ENCODE measurements around the gene PDE10A.
"Not testable (repeated sequence)": the region's sequence is repeated elsewhere in the genome, so short reads cannot be mapped to it uniquely, and the experiment has no call there.

Gene PDE10A

GRCh38 chr6:165585060-165585459 is 78.0 kb downstream of the PDE10A start:
- DNase-seq (ENCODE audit: low read depth): no peak

- no peak for DNase-seq (ENCODE audit: low read depth)
Observed at GRCh38 chr6:165584541-165584940, 78.5 kb downstream of the PDE10A start.

GRCh38 chr6:165581678-165582077 is 81.4 kb downstream of the PDE10A start:
- no peak for DNase-seq (ENCODE audit: low read depth)

GRCh38 chr6:165580136-165580535 is 82.9 kb downstream of the PDE10A start:
- no peak for DNase-seq (ENCODE audit: low read depth)

GRCh38 chr6:165579151-165579550 is 83.9 kb downstream of the PDE10A start:
- DNase-seq (ENCODE audit: low read depth): no peak

- DNase-seq (ENCODE audit: low read depth): no peak
Observed at GRCh38 chr6:165577556-165577955, 85.5 kb downstream of the PDE10A start.

- no peak for DNase-seq (ENCODE audit: low read depth)
Observed at GRCh38 chr6:165575158-165575549, 87.9 kb downstream of the PDE10A start.

GRCh38 chr6:165574220-165575157 is 88.6 kb downstream of the PDE10A start:
- no peak for DNase-seq (ENCODE audit: low read depth)

GRCh38 chr6:165573671-165574070 is 89.4 kb downstream of the PDE10A start:
- no peak for DNase-seq (ENCODE audit: low read depth)

GRCh38 chr6:165571721-165572132 is 91.3 kb downstream of the PDE10A start:
- DNase-seq (ENCODE audit: low read depth): no peak

GRCh38 chr6:165571068-165571682 is 91.9 kb downstream of the PDE10A start:
- DNase-seq (ENCODE audit: low read depth): no peak

GRCh38 chr6:165568326-165568725 is 94.7 kb downstream of the PDE10A start:
- DNase-seq (ENCODE audit: low read depth): no peak

GRCh38 chr6:165566088-165566828 is 96.8 kb downstream of the PDE10A start:
- DNase-seq (ENCODE audit: low read depth): no peak

- no peak for DNase-seq (ENCODE audit: low read depth)
Observed at GRCh38 chr6:165562421-165563090, 100.5 kb downstream of the PDE10A start.

- DNase-seq (ENCODE audit: low read depth): no peak
Observed at GRCh38 chr6:165559632-165560031, 103.4 kb downstream of the PDE10A start.

- not testable (repeated sequence) for DNase-seq (ENCODE audit: low read depth)
Observed at GRCh38 chr6:165558097-165558496, 104.9 kb downstream of the PDE10A start.

GRCh38 chr6:165557674-165558073 is 105.4 kb downstream of the PDE10A start:
- DNase-seq (ENCODE audit: low read depth): no peak

- no peak for DNase-seq (ENCODE audit: low read depth)
Observed at GRCh38 chr6:165556116-165556843, 106.8 kb downstream of the PDE10A start.

- DNase-seq (ENCODE audit: low read depth): not testable (repeated sequence)
Observed at GRCh38 chr6:165554644-165555043, 108.4 kb downstream of the PDE10A start.

GRCh38 chr6:165552248-165552736 is 110.7 kb downstream of the PDE10A start:
- DNase-seq (ENCODE audit: low read depth): no peak

- DNase-seq (ENCODE audit: low read depth): no peak
Observed at GRCh38 chr6:165551828-165552227, 111.2 kb downstream of the PDE10A start.

All from CMK (cell line).